GM12874 (cell line): ENCODE measurements around the gene OR4D2.

Source experiments
- TF ChIP-seq, protein P1 (sequence below): IDR thresholded peaks from 2 replicates; pipeline ENCODE4 v1.5.1; 2011; ENCODE audit warnings: low read depth, mild to moderate bottlenecking, control low read depth, low read length, moderate library complexity; ENCODE audit not compliant: insufficient read depth

Gene OR4D2

DNA sequence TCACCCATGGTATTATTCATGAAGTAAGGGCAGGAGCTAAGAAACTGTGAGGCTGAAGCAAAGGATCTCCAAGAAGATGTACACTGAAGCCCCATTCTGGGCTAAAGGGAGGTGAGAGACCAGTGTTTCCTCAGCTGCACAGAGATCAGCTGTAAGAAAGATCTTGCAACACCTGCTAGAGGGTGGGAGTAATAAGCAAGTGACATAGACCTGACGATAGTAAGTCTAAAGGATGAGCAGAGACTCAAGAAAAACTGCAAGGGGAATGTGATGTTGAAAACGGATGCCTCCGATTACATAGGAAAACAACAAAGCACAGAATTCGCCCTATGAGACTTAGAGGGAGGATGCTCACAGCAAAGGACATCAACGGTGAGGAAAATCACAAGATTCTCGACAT is at the start of gene OR4D2:
Gene OR4D2, plus strand, starts transcription at position 301 of the 400 bp plus-strand sequence. CDS start 2,674 bp downstream, outside the sequence.
- TF ChIP-seq, protein P1, sequence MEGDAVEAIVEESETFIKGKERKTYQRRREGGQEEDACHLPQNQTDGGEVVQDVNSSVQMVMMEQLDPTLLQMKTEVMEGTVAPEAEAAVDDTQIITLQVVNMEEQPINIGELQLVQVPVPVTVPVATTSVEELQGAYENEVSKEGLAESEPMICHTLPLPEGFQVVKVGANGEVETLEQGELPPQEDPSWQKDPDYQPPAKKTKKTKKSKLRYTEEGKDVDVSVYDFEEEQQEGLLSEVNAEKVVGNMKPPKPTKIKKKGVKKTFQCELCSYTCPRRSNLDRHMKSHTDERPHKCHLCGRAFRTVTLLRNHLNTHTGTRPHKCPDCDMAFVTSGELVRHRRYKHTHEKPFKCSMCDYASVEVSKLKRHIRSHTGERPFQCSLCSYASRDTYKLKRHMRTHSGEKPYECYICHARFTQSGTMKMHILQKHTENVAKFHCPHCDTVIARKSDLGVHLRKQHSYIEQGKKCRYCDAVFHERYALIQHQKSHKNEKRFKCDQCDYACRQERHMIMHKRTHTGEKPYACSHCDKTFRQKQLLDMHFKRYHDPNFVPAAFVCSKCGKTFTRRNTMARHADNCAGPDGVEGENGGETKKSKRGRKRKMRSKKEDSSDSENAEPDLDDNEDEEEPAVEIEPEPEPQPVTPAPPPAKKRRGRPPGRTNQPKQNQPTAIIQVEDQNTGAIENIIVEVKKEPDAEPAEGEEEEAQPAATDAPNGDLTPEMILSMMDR, result no peak

DNA sequence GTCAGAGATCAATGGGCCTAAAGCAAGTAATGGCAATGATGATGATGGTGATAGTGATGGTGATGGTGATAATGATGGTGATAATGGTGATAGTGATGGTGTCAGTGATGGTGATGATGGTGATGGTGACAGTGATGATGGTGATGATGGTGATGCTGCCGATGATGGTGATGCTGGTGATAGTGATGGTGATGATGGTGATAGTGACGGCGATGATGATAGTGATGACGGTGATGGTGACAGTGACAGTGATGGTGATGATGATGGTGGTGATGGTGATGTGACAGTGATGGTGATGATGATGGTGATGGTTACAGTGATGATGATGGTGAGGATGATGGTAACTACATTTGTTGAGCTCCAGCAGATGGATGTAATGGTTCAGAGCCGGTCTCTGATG is 49.4 kb upstream of the OR4D2 start:
- TF ChIP-seq, protein P1, result no peak

DNA sequence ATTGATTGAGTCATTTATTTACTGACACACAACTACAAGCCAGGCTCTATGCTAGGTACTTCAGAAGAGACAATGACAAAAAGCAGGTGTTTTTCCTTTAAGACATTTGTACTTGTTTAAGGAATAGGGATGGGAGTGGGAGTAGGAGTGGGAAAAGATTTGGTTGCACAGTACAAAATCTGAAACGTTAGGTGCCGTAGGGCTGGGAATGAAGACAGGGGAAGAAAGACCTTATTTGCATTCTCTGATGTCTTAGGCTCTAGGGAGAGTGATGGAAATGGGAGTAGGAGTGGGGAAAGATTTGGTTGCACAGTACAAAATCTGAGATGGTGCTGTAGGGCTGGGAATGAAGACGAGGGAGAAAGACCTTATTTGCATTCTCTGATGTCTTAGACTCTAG is 47.3 kb upstream of the OR4D2 start:
- TF ChIP-seq, protein P1, result no peak

DNA sequence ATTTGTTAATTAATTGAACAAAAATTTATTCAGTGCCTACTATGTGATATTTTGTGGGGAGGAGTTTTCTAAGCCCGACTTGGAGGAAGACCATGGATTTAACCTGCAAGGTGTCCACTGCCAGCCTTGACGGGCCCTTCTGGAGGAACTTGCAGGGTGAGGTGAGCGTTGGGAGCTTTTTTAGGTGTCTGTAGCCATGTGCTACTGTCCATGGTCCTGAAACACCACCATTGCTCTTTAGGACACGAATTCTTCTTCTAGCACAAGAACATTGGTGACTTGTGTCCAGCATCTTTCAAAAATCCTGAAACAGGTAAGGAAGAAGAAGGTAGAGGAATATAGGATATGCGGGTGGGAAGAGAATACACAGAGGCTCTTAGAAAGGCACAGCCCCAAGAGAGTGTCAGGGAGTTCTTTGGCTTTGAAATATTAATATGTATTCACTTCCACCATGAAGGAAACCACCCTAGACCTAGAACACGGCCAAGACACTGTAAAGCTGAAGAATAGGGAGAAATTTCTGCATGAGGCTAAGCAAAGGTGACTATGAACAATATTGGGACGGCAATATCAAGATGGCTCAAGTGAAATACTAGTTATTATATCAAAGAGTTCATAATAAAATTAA is 46.5 kb upstream of the OR4D2 start:
- TF ChIP-seq, protein P1, result no peak

DNA sequence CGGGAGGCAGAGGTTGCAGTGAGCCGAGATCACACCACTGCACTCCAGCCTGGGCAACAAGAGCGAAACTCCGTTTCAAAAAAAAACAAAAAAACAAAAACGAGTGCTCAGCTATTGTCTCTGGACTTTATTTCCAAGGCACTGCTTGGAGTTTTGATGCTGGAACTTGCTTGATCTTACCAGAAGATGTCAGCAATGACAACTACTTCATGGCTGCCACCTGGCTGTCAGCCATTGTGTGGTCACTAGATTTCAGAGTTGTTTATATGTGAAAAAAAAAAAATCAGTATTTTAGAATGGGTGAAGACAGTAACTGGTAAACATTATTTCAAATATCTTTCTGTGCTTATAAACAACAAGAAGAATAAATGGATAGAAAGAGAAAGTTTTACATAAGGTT is 44.9 kb upstream of the OR4D2 start:
- TF ChIP-seq, protein P1, result no peak

DNA sequence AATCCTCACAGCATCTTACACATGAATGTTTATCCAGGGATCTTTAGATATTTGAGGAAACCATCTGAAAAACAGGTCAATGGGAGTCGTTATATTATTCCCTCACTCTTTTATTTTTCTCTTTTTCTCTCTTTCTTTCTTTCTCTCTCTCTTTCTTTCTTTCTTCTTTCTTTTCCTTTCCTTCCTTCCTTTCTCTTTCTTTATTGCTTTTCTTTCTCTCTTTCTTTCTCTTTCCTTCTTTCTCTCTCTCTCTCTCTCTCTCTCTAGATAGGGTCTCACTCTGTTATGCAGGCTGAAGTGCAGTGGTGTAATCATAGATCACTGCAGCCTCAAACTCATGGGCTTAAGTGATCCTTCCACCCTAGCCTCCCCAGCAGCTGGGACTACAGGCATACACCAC is 38.9 kb upstream of the OR4D2 start:
- TF ChIP-seq, protein P1, result no peak

DNA sequence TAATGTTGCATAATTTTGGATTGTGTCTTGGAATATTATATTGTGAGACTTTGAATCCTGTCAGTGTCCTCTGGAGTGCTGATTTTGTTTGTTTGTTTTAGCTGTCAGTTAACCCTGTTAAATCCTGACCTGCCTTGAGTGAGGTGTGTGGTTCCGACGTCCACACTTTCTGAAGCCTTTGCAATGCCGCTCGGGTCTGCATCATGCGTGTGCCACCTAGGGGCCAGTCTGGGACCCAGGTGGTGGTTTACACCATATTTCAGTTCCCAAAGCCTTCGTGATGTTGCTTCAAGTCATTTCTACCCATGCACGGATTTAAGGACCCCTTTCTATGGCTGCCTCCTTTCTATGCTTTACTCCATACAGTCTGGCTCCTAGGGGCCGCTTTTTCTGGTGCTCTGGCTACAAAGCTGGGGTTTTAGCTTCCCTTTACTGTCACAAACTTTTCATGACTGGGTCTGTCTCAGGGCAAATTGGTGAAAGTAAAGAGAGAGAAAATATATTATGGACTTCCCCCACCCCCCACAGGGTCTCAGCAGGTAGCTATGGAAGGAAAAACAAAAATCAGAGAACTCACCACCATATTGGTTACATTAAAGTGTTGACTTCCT is 30.0 kb upstream of the OR4D2 start:
- TF ChIP-seq, protein P1, result no peak
